ENCODE measurements around the gene SUSD6.

Gene SUSD6

DNA sequence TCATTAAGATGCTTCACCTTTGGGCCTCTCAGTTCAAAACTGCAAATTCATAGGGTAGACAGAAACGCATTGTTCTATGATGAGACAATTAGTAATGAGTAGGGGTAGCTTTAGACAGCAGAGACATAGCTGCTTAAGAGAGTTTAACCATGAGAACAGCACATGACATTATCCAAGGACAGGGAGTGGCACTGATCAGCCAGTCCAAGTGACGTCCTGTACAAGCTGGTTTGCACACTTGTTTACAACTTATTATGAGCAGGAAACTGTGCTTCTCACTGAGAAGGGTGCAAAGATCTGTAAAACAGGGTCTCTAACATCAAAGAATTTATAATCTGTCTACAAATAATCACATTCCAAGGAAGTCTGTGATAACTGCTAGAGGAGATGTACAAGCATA lies 144.4 kb downstream of the SUSD6 start:
- H3K4me3 Mint-ChIP-seq = no peak overlapping the region
- no peaks in the 10 kb centered on the region for H3K36me3 Mint-ChIP-seq (ENCODE audit: low read depth)
- peaks cover 1% of the 10 kb centered on the region for H3K27me3 Mint-ChIP-seq (ENCODE audit: low read depth)
- H3K4me1 Mint-ChIP-seq = no peaks in the 10 kb centered on the region
- no peak overlapping the region for H3K27ac Mint-ChIP-seq
- H3K9me3 Mint-ChIP-seq = no peaks in the 10 kb centered on the region
- TF ChIP-seq, protein P1, sequence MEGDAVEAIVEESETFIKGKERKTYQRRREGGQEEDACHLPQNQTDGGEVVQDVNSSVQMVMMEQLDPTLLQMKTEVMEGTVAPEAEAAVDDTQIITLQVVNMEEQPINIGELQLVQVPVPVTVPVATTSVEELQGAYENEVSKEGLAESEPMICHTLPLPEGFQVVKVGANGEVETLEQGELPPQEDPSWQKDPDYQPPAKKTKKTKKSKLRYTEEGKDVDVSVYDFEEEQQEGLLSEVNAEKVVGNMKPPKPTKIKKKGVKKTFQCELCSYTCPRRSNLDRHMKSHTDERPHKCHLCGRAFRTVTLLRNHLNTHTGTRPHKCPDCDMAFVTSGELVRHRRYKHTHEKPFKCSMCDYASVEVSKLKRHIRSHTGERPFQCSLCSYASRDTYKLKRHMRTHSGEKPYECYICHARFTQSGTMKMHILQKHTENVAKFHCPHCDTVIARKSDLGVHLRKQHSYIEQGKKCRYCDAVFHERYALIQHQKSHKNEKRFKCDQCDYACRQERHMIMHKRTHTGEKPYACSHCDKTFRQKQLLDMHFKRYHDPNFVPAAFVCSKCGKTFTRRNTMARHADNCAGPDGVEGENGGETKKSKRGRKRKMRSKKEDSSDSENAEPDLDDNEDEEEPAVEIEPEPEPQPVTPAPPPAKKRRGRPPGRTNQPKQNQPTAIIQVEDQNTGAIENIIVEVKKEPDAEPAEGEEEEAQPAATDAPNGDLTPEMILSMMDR (IDR thresholded peaks at IDR 0.05; ENCODE audit: unreplicated experiment in 3 of 3) = no peak

- TF ChIP-seq, protein P1 (IDR thresholded peaks at IDR 0.05; ENCODE audit: unreplicated experiment in 3 of 3) = no peak
- Mint-ChIP-seq H3K27me3 (ENCODE audit: low read depth) (peaks cover 5% of the 10 kb centered on the region), H3K27ac (no peak overlapping the region), H3K4me1 (no peaks in the 10 kb centered on the region), H3K36me3 (ENCODE audit: low read depth) (no peaks in the 10 kb centered on the region), H3K4me3 (no peak overlapping the region), H3K9me3 (no peaks in the 10 kb centered on the region)
Observed at GRCh38 chr14:69756298-69756697, 144.9 kb downstream of the SUSD6 start.

DNA sequence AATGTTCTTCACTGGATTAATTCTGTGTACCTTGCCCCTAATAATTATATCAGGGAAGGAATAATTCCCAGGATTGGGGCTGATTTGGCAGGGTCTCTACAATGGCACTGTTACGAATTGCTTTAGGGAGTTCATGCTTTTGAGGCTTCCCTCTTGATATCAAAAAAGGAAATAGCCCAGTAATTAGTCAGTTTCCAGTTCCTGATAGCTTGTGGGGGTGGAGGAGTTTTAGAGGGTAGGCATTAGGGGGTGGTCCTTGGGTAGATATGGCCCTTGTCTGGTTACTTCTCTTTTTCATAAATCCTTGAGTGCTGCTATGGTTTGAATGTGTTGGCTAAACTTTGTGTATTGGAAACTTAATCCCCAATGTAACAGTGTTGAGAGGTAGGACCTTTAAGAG lies 149.4 kb downstream of the SUSD6 start:
- no peaks in the 10 kb centered on the region for H3K9me3 Mint-ChIP-seq
- peaks cover 3% of the 10 kb centered on the region for H3K4me1 Mint-ChIP-seq
- H3K27me3 Mint-ChIP-seq (ENCODE audit: low read depth) = peaks cover 17% of the 10 kb centered on the region
- TF ChIP-seq, protein P1 (IDR thresholded peaks at IDR 0.05; ENCODE audit: unreplicated experiment in 3 of 3) = no peak
- H3K4me3 Mint-ChIP-seq = no peak overlapping the region
- H3K27ac Mint-ChIP-seq = no peak overlapping the region
- no peaks in the 10 kb centered on the region for H3K36me3 Mint-ChIP-seq (ENCODE audit: low read depth)

DNA sequence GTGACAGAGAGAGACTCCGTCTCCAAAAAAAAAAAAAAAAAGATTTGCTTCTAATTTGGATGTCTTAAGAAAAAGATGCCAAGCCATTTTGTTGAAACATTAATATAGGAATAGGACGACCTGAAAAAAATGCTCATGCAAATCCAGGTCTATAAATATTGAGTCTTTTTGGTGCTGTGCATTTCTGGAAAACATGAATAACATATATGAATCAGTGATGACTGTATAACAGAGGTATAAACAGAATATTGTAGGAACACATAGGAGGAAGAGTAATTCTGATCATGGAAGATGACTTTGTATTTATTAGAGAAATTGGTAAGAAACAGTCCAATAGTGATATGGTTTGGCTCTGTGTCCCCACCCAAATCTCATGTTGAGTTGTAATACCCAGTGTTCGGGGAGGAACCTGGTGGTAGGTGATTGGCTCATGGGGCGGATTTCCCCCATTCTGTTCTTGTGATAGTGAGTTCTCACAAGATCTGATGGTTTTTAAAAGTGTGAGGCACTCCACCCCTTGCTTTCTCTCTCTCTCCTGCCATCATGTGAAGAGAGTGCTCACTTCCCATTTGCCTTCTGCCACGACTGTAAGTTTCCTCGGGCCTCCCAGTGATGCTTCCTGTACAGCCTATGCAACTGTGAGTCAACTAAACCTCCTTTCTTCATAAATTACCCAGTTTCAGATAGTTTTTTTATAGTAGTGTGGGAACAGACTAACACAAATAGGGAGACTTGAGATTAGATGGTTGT lies 152.5 kb downstream of the SUSD6 start:
- TF ChIP-seq, protein P1 (IDR thresholded peaks at IDR 0.05; ENCODE audit: unreplicated experiment in 3 of 3) = no peak
- Mint-ChIP-seq H3K4me3 (peak overlapping the region; percentile 45 to 69 (median 60)), H3K36me3 (ENCODE audit: low read depth) (peaks cover 18% of the 10 kb centered on the region), H3K27me3 (ENCODE audit: low read depth) (peaks cover 17% of the 10 kb centered on the region), H3K4me1 (peaks cover 28% of the 10 kb centered on the region), H3K27ac (peak overlapping the region; percentile 32 to 42 (median 42)), H3K9me3 (no peaks in the 10 kb centered on the region)

All from nephron (organoid).